ENCODE measurements around the gene TENM3.

DNA sequence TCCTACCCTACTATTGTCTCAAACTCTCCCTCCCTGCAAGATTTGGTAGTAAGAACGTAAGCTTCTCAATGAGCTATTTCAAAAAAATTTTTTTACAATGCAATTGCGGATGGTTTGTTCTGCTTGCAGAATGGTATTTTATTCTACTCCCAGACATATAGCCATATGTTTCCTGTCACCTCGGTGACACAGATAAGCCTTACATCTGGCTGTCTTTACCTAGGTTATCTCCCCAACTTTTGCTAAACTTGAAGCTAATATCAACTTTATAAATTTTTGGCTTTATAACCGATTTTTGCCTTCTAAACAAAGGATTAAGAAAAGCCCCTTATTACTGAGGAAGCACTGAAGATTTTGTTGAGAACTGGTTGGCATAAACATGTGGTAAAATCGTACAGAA lies 331.5 kb downstream of the TENM3 start:
- TF ChIP-seq, protein P1, sequence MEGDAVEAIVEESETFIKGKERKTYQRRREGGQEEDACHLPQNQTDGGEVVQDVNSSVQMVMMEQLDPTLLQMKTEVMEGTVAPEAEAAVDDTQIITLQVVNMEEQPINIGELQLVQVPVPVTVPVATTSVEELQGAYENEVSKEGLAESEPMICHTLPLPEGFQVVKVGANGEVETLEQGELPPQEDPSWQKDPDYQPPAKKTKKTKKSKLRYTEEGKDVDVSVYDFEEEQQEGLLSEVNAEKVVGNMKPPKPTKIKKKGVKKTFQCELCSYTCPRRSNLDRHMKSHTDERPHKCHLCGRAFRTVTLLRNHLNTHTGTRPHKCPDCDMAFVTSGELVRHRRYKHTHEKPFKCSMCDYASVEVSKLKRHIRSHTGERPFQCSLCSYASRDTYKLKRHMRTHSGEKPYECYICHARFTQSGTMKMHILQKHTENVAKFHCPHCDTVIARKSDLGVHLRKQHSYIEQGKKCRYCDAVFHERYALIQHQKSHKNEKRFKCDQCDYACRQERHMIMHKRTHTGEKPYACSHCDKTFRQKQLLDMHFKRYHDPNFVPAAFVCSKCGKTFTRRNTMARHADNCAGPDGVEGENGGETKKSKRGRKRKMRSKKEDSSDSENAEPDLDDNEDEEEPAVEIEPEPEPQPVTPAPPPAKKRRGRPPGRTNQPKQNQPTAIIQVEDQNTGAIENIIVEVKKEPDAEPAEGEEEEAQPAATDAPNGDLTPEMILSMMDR (IDR thresholded peaks at IDR 0.05; ENCODE audit: low read depth, low read length, poor library complexity, severe bottlenecking), result no peak
- no peak for TF ChIP-seq EZH2phosphoT487 (IDR thresholded peaks at IDR 0.05; ENCODE audit: borderline replicate concordance, low read length)
